Endothelial cell of umbilical vein (primary cell): ENCODE results near the gene HEATR5B.
"Not testable (repeated sequence)": the region's sequence is repeated elsewhere in the genome, so short reads cannot be mapped to it uniquely, and the experiment has no call there.

ENCODE experiments used
- CTCF ChIP-seq, 2 donors: IDR thresholded peaks; 1 replicate in 1 of 2; 2 replicates in 1 of 2; pipeline ENCODE4 v1.5.1; 2011; ENCODE audit warnings: low read length in 2 of 2, mild to moderate bottlenecking in 2 of 2, moderate library complexity in 2 of 2, control low read depth in 1 of 2, inconsistent platforms in 1 of 2, low read depth in 1 of 2; ENCODE audit not compliant: insufficient read depth in 1 of 2; ENCODE audit errors: extremely low read depth in 1 of 2
- EZH2 ChIP-seq: IDR thresholded peaks from 2 replicates; pipeline ENCODE4 v1.6.1; 2012; ENCODE audit warnings: borderline replicate concordance, low read depth, mild to moderate bottlenecking, moderate library complexity, low read length, inconsistent platforms; ENCODE audit not compliant: severe bottlenecking
- FOS ChIP-seq: IDR thresholded peaks from 2 replicates; pipeline ENCODE4 v1.6.1; 2011; ENCODE audit warnings: mild to moderate bottlenecking, low read length, moderate library complexity, borderline replicate concordance; ENCODE audit not compliant: insufficient read depth
- JUN ChIP-seq: IDR thresholded peaks from 2 replicates; pipeline ENCODE4 v1.6.1; 2011; ENCODE audit warnings: borderline replicate concordance, low read depth; ENCODE audit not compliant: insufficient read length, insufficient read depth
- MAX ChIP-seq: IDR thresholded peaks from 2 replicates; pipeline ENCODE4 v1.6.1; 2011; ENCODE audit not compliant: insufficient read depth, insufficient read length
- POLR2A ChIP-seq: IDR thresholded peaks from 2 replicates; pipeline ENCODE4 v1.6.1; 2012; ENCODE audit warnings: low read depth, mild to moderate bottlenecking, control low read depth, low read length

- not testable (repeated sequence) for TF ChIP-seq FOS; POLR2A; MAX; EZH2; CTCF (IDR thresholded peaks at IDR 0.05; ENCODE audit: extremely low read depth in 1 of 2, insufficient read depth in 1 of 2, low read depth in 1 of 2, low read length in 2 of 2); JUN
Measured at GRCh38 chr2:36936526-36936925, 147.6 kb downstream of the HEATR5B start.
